Activated CD4-positive, alpha-beta T cell treated with anti-CD3 and anti-CD28 coated beads for 24 hours (primary cell): ENCODE data around the gene RAD51B.

Experiments used
- DNase-seq, 2 donors: peaks; one replicate each; pipeline ENCODE4 v3.0.0-alpha.2; 2020; ENCODE audit warnings: low read depth in 2 of 2

RAD51B gene

GRCh38 chr14:68573126-68573525 lies 753.5 kb downstream of the RAD51B start:
- no peak for DNase-seq

GRCh38 chr14:68573722-68574121 lies 754.1 kb downstream of the RAD51B start:
- no peak for DNase-seq

- DNase-seq = no peak
These were observed 754.9 kb downstream of the RAD51B start for GRCh38 chr14:68574461-68574860.

- no peak for DNase-seq
These were observed 755.3 kb downstream of the RAD51B start for GRCh38 chr14:68574906-68575305.

GRCh38 chr14:68575426-68575825 lies 755.8 kb downstream of the RAD51B start:
- DNase-seq = no peak

- no peak for DNase-seq
These were observed 756.5 kb downstream of the RAD51B start for GRCh38 chr14:68576031-68576430.

- no peak for DNase-seq
These were observed 757.1 kb downstream of the RAD51B start for GRCh38 chr14:68576496-68577244.

GRCh38 chr14:68577802-68578541 lies 758.4 kb downstream of the RAD51B start:
- no peak for DNase-seq

GRCh38 chr14:68578597-68578996 lies 759.0 kb downstream of the RAD51B start:
- DNase-seq = no peak

GRCh38 chr14:68580096-68580645 lies 760.6 kb downstream of the RAD51B start:
- no peak for DNase-seq

GRCh38 chr14:68580671-68581070 lies 761.1 kb downstream of the RAD51B start:
- no peak for DNase-seq

- no peak for DNase-seq
These were observed 764.1 kb downstream of the RAD51B start for GRCh38 chr14:68583548-68584280.

- DNase-seq = no peak
These were observed 765.2 kb downstream of the RAD51B start for GRCh38 chr14:68584786-68585185.

GRCh38 chr14:68585690-68586089 lies 766.1 kb downstream of the RAD51B start:
- no peak for DNase-seq

- DNase-seq = no peak
These were observed 767.5 kb downstream of the RAD51B start for GRCh38 chr14:68586896-68587751.

GRCh38 chr14:68587931-68588330 lies 768.4 kb downstream of the RAD51B start:
- DNase-seq = no peak

GRCh38 chr14:68589447-68590200 lies 770.0 kb downstream of the RAD51B start:
- no peak for DNase-seq

- no peak for DNase-seq
These were observed 770.6 kb downstream of the RAD51B start for GRCh38 chr14:68590201-68590522.

GRCh38 chr14:68591786-68592185 lies 772.2 kb downstream of the RAD51B start:
- no peak for DNase-seq

GRCh38 chr14:68592948-68593556 lies 773.5 kb downstream of the RAD51B start:
- no peak for DNase-seq
